ENCODE results near the gene KLHL21. TPM values are rescaled to one million over a fixed set of nuclear protein-coding genes. Genes with fewer than 3 reads are reported as not detected.

The KLHL21 gene
- total and polyA plus RNA-seq, 9 of the 15 experiments (the other 6 are each of a cell fraction or from before 2014, with no cell fraction given), result 2.1 to 42.1 (median 17.5) TPM

- TF ChIP-seq CBFB (CRISPR knock-in tag; IDR thresholded peaks at IDR 0.05) (peak; percentile 36; the same call in 1 of the 2 replicates), KDM2B (CRISPR knock-in tag; IDR thresholded peaks at IDR 0.05) (no peak), KHSRP (IDR thresholded peaks at IDR 0.05) (no peak), CCAR2 (IDR thresholded peaks at IDR 0.05; ENCODE audit: low read depth, low read length) (no peak), RFX7 (CRISPR knock-in tag; IDR thresholded peaks at IDR 0.05) (no peak), HMG20A (CRISPR knock-in tag; conservative IDR thresholded peaks at IDR 0.05) (no peak), HOMEZ (CRISPR knock-in tag; IDR thresholded peaks at IDR 0.05) (no peak), ZNF143 (CRISPR knock-in tag; IDR thresholded peaks at IDR 0.05) (0 out of 2 replicates have a peak, but pooled peaks have one; percentile 29), ZNF507 (tag; conservative IDR thresholded peaks at IDR 0.05) (no peak), MYBL2 (IDR thresholded peaks at IDR 0.05; ENCODE audit: low read depth) (no peak), MYBL2 (CRISPR knock-in tag; IDR thresholded peaks at IDR 0.05; ENCODE audit: borderline replicate concordance) (0 out of 2 replicates have a peak, but pooled peaks have one; percentile 35), NCOA4 (IDR thresholded peaks at IDR 0.05; ENCODE audit: partially characterized antibody) (no peak), RBM25 (IDR thresholded peaks at IDR 0.05; ENCODE audit: low read depth, low read length, severe bottlenecking) (no peak), TFAP4 (CRISPR knock-in tag; IDR thresholded peaks at IDR 0.05; ENCODE audit: borderline replicate concordance) (no peak), CCNT2 (IDR thresholded peaks at IDR 0.05; ENCODE audit: borderline replicate concordance, extremely low read depth, insufficient read length, low read depth, low read length) (no peak), ZNF12 (CRISPR knock-in tag; IDR thresholded peaks at IDR 0.05) (no peak), DPF2 (IDR thresholded peaks at IDR 0.05) (no peak), PURB (CRISPR knock-in tag; IDR thresholded peaks at IDR 0.05; ENCODE audit: low read depth) (no peak), TCFL5 (CRISPR knock-in tag; conservative IDR thresholded peaks at IDR 0.05) (no peak), ZNF277 (CRISPR knock-in tag; IDR thresholded peaks at IDR 0.05; ENCODE audit: borderline replicate concordance) (no peak), PBX2 (CRISPR knock-in tag; IDR thresholded peaks at IDR 0.05; ENCODE audit: low read depth) (no peak), PBX2 (tag; conservative IDR thresholded peaks at IDR 0.05; ENCODE audit: low read depth) (no peak)
Observed at GRCh38 chr1:6578624-6579373, 23.9 kb downstream of the KLHL21 start (continued).
